ENCODE measurements around the gene CCDC28A.

CCDC28A gene

GRCh38 chr6:138795809-138796603 is 22.4 kb downstream of the CCDC28A start, which contains the start of gene ECT2L:
Gene ECT2L (plus strand): TSS chr6:138796087. CDS start chr6:138813275, 17,188 bp downstream.
- DNase-seq (ENCODE audit: low spot score) = no peak

DNA sequence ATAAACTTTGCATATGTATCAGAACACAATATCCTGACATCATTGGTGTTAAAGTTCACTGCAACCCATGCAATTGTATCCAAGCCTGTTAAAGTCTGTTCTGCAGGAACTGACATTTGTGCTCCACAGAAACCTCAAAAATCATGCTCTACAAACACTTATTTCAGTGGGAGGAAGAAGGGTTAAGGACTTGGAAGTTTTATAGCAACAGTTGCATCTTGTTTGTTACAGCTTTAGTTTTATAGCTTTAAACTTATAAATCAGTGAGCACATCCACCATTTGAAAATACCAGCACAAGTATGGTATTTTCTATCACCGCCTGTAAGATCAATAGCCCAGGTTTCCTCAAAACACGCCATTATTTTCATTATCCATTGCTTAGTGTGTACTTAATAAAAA is 23.2 kb downstream of the CCDC28A start:
- DNase-seq (ENCODE audit: low spot score) = no peak

- DNase-seq (ENCODE audit: low spot score) = no peak
Measured at GRCh38 chr6:138797806-138798446, 24.4 kb downstream of the CCDC28A start.

DNA sequence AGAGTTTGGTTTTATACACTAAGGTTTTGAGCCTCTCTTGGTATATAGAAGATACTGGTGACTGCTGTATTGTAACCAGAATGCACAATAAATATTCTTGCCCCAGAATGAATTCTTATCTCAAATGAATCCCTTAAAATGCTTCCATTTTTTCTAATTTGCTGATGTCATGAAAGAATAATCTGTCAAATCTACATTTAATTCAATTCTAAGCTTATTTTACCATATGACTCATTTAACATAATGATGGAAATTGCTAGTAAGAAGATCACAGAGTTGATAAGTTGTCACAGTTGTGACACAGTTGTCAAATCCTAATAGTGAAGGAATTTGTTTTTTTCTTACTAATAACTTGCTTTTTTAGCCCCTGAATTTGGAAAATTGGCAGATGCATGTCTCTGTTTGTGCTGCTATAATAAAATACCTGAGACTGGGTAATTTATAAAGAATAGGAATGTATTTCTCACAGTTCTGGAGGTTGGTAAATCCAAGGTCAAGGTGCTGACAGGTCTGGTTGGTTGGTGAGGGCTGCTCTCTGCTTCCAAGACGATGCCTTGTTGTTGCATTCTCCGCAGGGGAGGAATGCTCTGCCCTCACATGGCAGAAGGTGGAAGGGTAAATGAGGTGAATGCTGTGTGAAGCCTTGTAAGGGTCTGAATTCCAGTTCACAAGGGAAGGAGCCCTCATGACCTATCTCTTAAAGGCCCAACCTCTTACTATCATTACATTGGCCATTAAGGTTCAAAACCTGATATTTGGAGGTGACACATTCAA is 27.0 kb downstream of the CCDC28A start:
- no peak for DNase-seq (ENCODE audit: low spot score)

DNA sequence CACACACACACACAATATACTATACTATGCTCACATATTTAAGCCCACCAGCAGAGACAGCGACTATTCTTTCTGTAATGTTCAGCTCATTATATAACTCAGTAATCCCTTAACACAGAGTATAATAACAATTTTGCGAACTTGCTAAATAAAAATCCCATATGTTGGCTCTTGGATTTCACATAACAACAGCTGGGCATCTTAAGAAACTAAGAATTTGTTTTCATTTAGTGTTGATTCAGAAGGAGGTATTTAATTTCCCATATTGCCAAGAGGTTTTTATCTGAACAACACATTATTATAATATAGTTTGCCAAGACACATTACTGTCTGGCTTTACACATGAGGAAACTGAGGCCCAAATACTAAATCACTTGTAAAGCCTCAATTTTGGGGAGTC is 29.8 kb downstream of the CCDC28A start:
- DNase-seq (ENCODE audit: low spot score) = no peak

- no peak for DNase-seq (ENCODE audit: low spot score)
Measured at GRCh38 chr6:138803861-138804260, 30.3 kb downstream of the CCDC28A start.

GRCh38 chr6:138805016-138805765 is 31.6 kb downstream of the CCDC28A start:
- DNase-seq (ENCODE audit: low spot score) = no peak

DNA sequence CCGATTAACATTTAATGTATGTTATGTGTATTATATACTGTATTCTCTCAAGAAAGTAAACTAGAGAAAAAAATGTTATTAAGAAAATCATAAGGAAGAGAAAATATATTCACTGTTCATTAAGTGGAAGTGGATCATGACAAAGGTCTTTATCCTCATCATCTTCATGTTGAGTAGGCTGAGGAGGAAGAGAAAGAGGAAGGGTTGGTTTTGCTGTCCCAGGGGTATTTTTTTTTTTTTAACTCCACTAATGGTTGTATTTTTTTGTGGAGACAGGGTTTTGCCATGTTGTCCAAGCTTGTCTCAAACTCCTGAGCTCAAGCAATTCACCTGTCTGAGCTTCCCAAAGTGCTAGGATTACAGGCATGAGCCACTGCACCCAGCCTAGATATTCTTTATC is 33.3 kb downstream of the CCDC28A start:
- no peak for DNase-seq (ENCODE audit: low spot score)

DNA sequence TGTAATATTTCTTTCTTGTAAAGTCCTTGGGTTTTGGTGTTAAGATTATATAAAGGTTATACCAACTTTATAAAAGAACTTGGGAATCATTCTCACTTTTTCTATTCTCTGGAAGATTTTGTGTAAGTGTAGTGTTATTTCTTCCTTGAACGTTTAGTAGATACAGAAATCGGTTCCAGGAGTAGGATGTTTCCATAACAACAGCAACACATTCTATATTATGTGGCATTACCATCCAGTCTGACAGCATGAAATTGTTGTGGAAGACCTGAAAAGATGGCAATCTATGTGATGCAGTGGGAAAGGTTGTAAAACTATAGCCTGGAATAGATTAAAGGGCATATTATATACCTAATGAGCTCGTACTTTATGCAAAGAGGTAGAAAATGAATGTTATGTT is 36.1 kb downstream of the CCDC28A start:
- no peak for DNase-seq (ENCODE audit: low spot score)

DNA sequence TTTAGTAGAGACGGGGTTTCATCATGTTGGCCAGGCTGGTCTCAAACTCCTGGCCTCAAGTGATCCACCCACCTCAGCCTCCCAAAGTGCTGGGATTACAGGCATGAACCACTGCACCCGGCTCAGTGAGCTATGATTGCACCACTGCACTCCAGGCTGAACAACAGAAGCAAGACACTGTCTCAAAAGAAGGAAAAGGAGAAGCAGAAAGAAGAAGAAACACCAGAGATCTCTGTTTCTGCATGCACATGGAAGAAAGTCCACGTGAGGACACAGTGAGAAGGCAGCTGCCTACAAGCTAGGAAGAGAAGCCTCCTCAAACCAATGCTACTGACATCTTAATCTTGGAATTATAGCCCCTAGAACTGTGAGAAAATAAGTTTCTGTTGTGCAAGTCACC is 38.3 kb downstream of the CCDC28A start:
- DNase-seq (ENCODE audit: low spot score) = no peak

GRCh38 chr6:138814179-138814834 is 40.7 kb downstream of the CCDC28A start:
- DNase-seq (ENCODE audit: low spot score) = no peak

- no peak for DNase-seq (ENCODE audit: low spot score)
Measured at GRCh38 chr6:138815221-138815620, 41.7 kb downstream of the CCDC28A start.

- peak; percentile 56 for DNase-seq (ENCODE audit: low spot score)
Measured at GRCh38 chr6:138815797-138816528, 42.4 kb downstream of the CCDC28A start.

DNA sequence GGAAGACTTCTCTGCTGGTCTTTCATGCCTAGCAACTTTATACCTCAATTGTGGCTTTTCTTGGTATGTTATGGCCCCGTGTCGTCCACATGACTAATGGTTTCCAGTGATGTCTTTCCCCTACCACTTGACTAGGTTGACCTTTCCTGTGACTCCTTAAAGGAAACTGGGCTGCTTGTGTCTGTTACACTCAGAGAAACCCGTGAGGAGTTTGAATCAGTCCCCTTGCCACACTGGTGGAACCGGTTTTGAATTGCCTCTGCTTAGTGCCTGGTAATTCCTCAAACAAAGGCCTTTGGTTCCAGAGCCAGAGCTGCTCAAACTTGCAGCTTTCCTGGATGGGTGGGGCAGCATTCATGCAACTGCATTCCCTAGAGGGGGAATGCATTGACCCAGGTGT is 44.2 kb downstream of the CCDC28A start:
- peak; percentile 26 for DNase-seq (ENCODE audit: low spot score)

GRCh38 chr6:138818496-138819194 is 45.1 kb downstream of the CCDC28A start:
- no peak for DNase-seq (ENCODE audit: low spot score)

DNA sequence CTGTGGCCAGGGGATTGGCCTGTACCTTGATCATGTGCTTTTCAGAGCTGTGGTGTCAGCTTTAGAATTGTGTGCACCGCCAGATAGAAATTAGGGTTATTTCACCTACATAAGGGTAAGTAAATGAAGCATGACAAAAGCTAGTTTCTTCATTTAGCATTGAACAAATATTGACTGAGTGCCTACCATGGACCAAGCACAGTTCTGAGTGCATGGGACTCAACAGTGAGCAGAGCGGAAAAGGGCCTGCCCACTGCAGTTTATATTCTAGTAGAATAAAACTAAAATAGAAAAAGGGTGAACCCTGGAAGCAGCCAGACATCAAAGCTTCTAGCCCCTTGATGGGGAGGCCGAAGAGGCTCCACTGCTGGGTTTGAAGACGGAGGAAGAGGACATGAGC is 48.0 kb downstream of the CCDC28A start:
- DNase-seq (ENCODE audit: low spot score) = no peak

DNA sequence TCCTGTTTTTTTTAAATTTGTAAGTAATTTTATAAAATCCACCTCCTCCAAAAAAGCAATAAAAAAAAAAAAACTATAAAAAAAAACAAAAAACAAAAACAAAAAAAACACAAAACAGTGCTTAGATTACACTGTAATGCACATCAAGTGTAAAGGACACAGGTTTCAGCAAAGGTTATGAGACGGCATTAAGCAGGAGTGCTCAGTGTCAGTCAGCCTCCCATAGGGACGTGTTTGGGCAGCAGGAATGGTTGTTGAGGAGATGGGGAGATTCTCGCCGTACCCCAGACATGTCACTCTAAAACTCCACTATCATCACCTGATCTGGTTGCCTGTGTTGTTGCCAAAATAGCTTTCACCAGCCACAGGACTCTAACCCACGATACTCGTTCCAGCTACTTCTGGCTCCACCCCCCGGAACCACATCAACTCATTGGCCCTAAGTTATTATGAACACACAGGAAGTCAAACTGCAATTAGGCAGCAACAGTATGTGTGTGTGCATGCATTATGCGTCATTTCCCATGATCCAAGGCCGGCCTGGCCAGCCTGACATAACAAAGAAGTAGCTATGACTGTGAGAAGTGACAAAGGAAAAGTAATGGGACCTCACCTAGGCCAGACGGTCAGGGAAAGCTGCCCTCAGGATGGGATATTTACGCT is 51.0 kb downstream of the CCDC28A start:
- DNase-seq (ENCODE audit: low spot score) = no peak

DNA sequence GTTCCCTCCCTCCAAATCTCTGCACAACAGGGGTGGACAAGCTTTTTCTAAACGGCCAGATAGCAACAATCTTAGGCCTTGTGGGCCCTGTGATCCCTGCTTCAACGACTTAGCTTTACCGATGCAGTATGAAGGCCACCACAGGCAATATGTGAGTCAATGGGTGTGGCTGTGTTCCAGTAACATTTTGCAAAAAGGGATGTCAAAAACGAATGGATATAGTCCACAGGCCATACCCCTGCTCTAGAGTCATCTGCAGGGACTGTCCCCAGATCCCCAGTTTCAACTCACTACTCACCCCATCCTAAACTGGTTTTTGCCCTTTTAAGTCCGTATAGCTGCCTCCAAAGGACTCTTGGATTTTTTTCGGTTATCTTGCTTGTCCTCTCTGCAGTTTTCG is 56.7 kb downstream of the CCDC28A start:
- DNase-seq (ENCODE audit: low spot score) = no peak

DNA sequence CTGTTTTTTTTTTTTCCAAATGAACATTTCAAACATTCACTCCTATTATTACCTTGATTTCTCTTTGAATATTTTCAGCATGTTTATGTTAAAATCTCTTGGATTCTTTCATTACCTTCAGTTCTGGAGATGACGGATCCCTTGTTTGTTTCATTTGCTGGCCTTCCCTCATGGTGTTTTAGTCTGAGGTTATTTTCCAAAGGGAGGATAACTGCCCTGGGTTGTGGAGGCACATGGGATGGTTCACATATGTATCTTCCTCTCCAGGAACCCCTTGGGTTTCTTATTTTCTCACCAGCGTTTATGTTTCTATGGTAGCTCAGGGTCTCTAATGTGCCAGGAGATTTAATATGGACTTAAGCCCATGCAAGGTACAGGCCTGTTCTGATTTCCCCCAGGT is 58.6 kb downstream of the CCDC28A start:
- no peak for DNase-seq (ENCODE audit: low spot score)
